Mesenchymal stem cell (in vitro differentiated cells and primary cell): ENCODE results near the gene DENND1C.

Experiments used
- DNase-seq: peaks from one replicate; pipeline ENCODE4 v3.0.0-alpha.2; 2013
- H2AFZ ChIP-seq: one replicate; pipeline ENCODE4 v1.6.1; 2013; ENCODE audit warnings: low read depth, mild to moderate bottlenecking, control low read depth, inconsistent platforms, low read length, moderate library complexity
- H2AK5ac ChIP-seq: 2 replicates; pipeline ENCODE4 v1.6.1; 2013; ENCODE audit warnings: low read length, moderate library complexity, mild to moderate bottlenecking, inconsistent platforms; ENCODE audit not compliant: severe bottlenecking
- H2BK120ac ChIP-seq: one replicate; pipeline ENCODE4 v1.6.1; 2013; ENCODE audit warnings: low read depth, mild to moderate bottlenecking, inconsistent platforms, low read length, moderate library complexity
- H2BK12ac ChIP-seq, 2 experiments: one replicate each; pipeline ENCODE4 v1.6.1; 2013; ENCODE audit warnings: inconsistent platforms in 2 of 2, low read length in 2 of 2, mild to moderate bottlenecking in 2 of 2, moderate library complexity in 2 of 2, control low read depth in 1 of 2
- H2BK15ac ChIP-seq: one replicate; pipeline ENCODE4 v1.6.1; 2013; ENCODE audit warnings: mild to moderate bottlenecking, low read depth, inconsistent platforms; ENCODE audit not compliant: poor library complexity, severe bottlenecking
- H2BK5ac ChIP-seq: 2 replicates; pipeline ENCODE4 v1.6.1; 2013; ENCODE audit warnings: low read depth, mild to moderate bottlenecking, low read length, control low read depth, inconsistent platforms; ENCODE audit not compliant: poor library complexity, severe bottlenecking
- H3K14ac ChIP-seq, 2 experiments: one replicate each; pipeline ENCODE4 v1.6.1; 2013; ENCODE audit warnings: inconsistent platforms in 2 of 2, low read length in 2 of 2, control low read depth in 1 of 2, mild to moderate bottlenecking in 1 of 2, moderate library complexity in 1 of 2
- H3K18ac ChIP-seq, 2 experiments: one replicate each; pipeline ENCODE4 v1.6.1; 2013; ENCODE audit warnings: inconsistent platforms in 2 of 2, low read length in 2 of 2, control low read depth in 1 of 2, low read depth in 1 of 2, mild to moderate bottlenecking in 1 of 2
- H3K23ac ChIP-seq, 2 experiments: one replicate each; pipeline ENCODE4 v1.6.1; 2013; ENCODE audit warnings: inconsistent platforms in 2 of 2, low read length in 2 of 2, mild to moderate bottlenecking in 2 of 2, moderate library complexity in 2 of 2, control low read depth in 1 of 2
- H3K27ac ChIP-seq: 2 replicates; pipeline ENCODE4 v1.5.1; 2013; ENCODE audit warnings: mild to moderate bottlenecking, moderate library complexity, low read length, control low read depth, inconsistent platforms; ENCODE audit not compliant: poor library complexity, severe bottlenecking
- H3K27me3 ChIP-seq, 2 experiments: 2 replicates each; pipeline versions ENCODE4 v1.6.1 to v1.7.0; 2013; ENCODE audit warnings: low read length in 2 of 2, mild to moderate bottlenecking in 2 of 2, moderate library complexity in 2 of 2, control low read depth in 1 of 2, inconsistent platforms in 1 of 2; ENCODE audit not compliant: control insufficient read depth in 1 of 2, insufficient read depth in 1 of 2
- H3K36me3 ChIP-seq, 2 experiments: 2 replicates each; pipeline versions ENCODE4 v1.6.1 to v1.7.0; 2013; ENCODE audit warnings: low read length in 2 of 2, control low read depth in 1 of 2, inconsistent platforms in 1 of 2, low read depth in 1 of 2, mild to moderate bottlenecking in 1 of 2; ENCODE audit not compliant: insufficient read depth in 2 of 2, control insufficient read depth in 1 of 2
- H3K4ac ChIP-seq, 2 experiments: one replicate each; pipeline ENCODE4 v1.6.1; 2013; ENCODE audit warnings: inconsistent platforms in 2 of 2, low read length in 2 of 2, mild to moderate bottlenecking in 2 of 2, moderate library complexity in 2 of 2, control low read depth in 1 of 2, low read depth in 1 of 2
- H3K4me1 ChIP-seq: 2 replicates; pipeline ENCODE4 v1.6.1; 2013; ENCODE audit warnings: low read depth, low read length, control low read depth; ENCODE audit not compliant: control insufficient read depth, insufficient read depth
- H3K4me2 ChIP-seq: 2 replicates; pipeline ENCODE4 v1.6.1; 2013; ENCODE audit warnings: low read length, mild to moderate bottlenecking, inconsistent platforms; ENCODE audit not compliant: poor library complexity, severe bottlenecking
- H3K4me3 ChIP-seq, 2 experiments: 2 replicates each; pipeline versions ENCODE4 v1.5.1 to v1.7.0; 2013; ENCODE audit warnings: low read length in 2 of 2, mild to moderate bottlenecking in 2 of 2, control low read depth in 1 of 2, low read depth in 1 of 2; ENCODE audit not compliant: insufficient read depth in 1 of 2
- H3K79me1 ChIP-seq: replicated peaks from 2 replicates; pipeline ENCODE4 v1.6.1; 2013; ENCODE audit warnings: mild to moderate bottlenecking, control low read depth, low read length, inconsistent platforms; ENCODE audit not compliant: poor library complexity, severe bottlenecking
- H3K9ac ChIP-seq: 2 replicates; pipeline ENCODE4 v1.7.0; 2013; ENCODE audit warnings: mild to moderate bottlenecking, low read length, moderate library complexity
- H3K9me3 ChIP-seq: 2 replicates; pipeline ENCODE4 v1.7.0; 2013; ENCODE audit warnings: mild to moderate bottlenecking, low read length; ENCODE audit not compliant: control insufficient read depth
- H4K8ac ChIP-seq: one replicate; pipeline ENCODE4 v1.6.1; 2013; ENCODE audit warnings: inconsistent platforms, mild to moderate bottlenecking, low read length, moderate library complexity
- H4K91ac ChIP-seq: one replicate; pipeline ENCODE4 v1.6.1; 2013; ENCODE audit warnings: mild to moderate bottlenecking, low read length, inconsistent platforms
- WGBS: methylation state at CpG from one replicate; pipeline ENCODE4 v1.1.7; 2013; ENCODE audit warnings: mixed read lengths; 5-methylcytosine and 5-hydroxymethylcytosine counted together

Gene DENND1C

GRCh38 chr19:6522712-6523111 is 41.1 kb upstream of the DENND1C start:
- H4K91ac ChIP-seq, result no peak overlapping the region
- no peak overlapping the region for H3K23ac ChIP-seq
- H2BK120ac ChIP-seq, result no peak overlapping the region
- no peak overlapping the region for H3K18ac ChIP-seq
- no peak for DNase-seq
- H3K9ac ChIP-seq, result no peak overlapping the region
- 79% methylated on average over 6 of the region's 6 CpGs for WGBS
- H2AK5ac ChIP-seq, result peak overlapping the region; percentile 91
- H2BK15ac ChIP-seq, result no peak overlapping the region
- H3K79me1 ChIP-seq, result no peaks in the 10 kb centered on the region
- no peak overlapping the region for H3K4ac ChIP-seq
- H3K4me3 ChIP-seq, result no peak overlapping the region
- H2BK12ac ChIP-seq, result no peak overlapping the region
- H3K27me3 ChIP-seq, result no peaks in the 10 kb centered on the region
- no peak overlapping the region for H2AFZ ChIP-seq
- no peak overlapping the region for H3K4me2 ChIP-seq
- H3K4me1 ChIP-seq, result peaks cover 9% of the 10 kb centered on the region
- H3K36me3 ChIP-seq, result no peaks in the 10 kb centered on the region
- H2BK5ac ChIP-seq, result no peak overlapping the region
- H3K9me3 ChIP-seq, result no peaks in the 10 kb centered on the region
- H4K8ac ChIP-seq, result no peak overlapping the region
- H3K27ac ChIP-seq, result no peak overlapping the region
- no peak overlapping the region for H3K14ac ChIP-seq

DNA sequence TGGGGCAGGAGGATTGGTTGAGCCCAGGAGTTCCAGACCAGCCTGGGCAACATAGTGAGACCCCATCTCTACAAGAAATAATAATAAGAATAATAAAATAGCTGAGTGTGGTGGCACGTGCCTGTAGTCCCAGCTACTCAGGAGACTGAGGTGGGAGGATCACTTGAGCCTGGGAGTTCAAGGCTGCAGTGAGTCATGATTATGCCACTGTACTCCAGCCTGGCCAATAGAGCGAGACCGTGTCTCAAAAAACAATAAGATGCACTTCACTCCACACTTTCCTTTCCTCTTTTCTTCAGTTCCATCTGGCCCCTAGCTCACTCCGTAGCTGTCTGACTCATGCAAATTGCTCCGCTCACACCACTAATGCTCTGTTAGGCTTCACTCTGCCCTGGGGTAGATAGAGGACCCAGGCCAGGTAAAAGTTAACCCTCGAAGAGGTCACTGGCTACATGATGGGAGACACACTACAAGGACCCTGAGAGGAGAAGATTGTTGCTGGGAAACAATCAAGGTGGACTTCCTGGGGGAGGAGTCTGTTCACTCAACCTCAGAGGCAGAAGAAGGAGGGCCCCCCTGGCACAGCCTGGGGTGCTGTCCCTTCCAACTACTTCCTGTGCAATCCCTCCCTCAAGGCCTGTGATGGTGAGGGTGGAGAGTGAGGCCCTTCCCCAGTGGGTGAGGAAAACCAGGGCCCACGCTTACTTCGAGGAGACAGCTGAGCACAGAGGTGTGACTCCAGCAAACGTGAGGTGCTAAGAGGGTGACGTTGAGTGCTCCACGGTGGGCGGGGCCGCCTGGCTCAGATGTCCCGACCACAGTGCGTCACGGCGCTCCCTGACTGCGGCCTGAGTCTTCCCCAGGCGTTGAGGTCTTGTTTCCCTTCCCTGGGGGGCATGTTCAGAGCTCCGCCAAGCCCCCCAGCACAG is 40.4 kb upstream of the DENND1C start:
- no peak for DNase-seq
- H3K9me3 ChIP-seq, result no peaks in the 10 kb centered on the region
- no peak overlapping the region for H2BK12ac ChIP-seq
- no peak overlapping the region for H2BK120ac ChIP-seq
- H2AFZ ChIP-seq, result no peak overlapping the region
- H3K14ac ChIP-seq, result no peak overlapping the region
- H3K27ac ChIP-seq, result peak overlapping the region; percentile 66
- H3K4me1 ChIP-seq, result peaks cover 13% of the 10 kb centered on the region
- H3K4me3 ChIP-seq, result no peak overlapping the region
- H3K4ac ChIP-seq, result no peak overlapping the region
- no peak overlapping the region for H4K8ac ChIP-seq
- 49% methylated on average over 20 of the region's 20 CpGs for WGBS
- peaks cover 2% of the 10 kb centered on the region for H3K79me1 ChIP-seq
- H3K9ac ChIP-seq, result no peak overlapping the region
- H3K36me3 ChIP-seq, result no peaks in the 10 kb centered on the region
- no peaks in the 10 kb centered on the region for H3K27me3 ChIP-seq
- H3K4me2 ChIP-seq, result peak overlapping the region; percentile 17
- H2BK15ac ChIP-seq, result no peak overlapping the region
- no peak overlapping the region for H4K91ac ChIP-seq
- H3K18ac ChIP-seq, result no peak overlapping the region
- H3K23ac ChIP-seq, result no peak overlapping the region
- H2BK5ac ChIP-seq, result no peak overlapping the region
- peak overlapping the region; percentile 91 for H2AK5ac ChIP-seq

GRCh38 chr19:6519289-6519688 is 37.7 kb upstream of the DENND1C start:
- H3K18ac ChIP-seq, result no peak overlapping the region
- no peak overlapping the region for H2BK120ac ChIP-seq
- peaks cover 22% of the 10 kb centered on the region for H3K4me1 ChIP-seq
- H3K4ac ChIP-seq, result no peak overlapping the region
- H3K23ac ChIP-seq, result no peak overlapping the region
- H3K14ac ChIP-seq, result no peak overlapping the region
- H2AK5ac ChIP-seq, result no peak overlapping the region
- no peak for DNase-seq
- H2BK12ac ChIP-seq, result no peak overlapping the region
- H3K79me1 ChIP-seq, result peaks cover 2% of the 10 kb centered on the region
- no peak overlapping the region for H2BK15ac ChIP-seq
- H3K4me2 ChIP-seq, result no peak overlapping the region
- no peaks in the 10 kb centered on the region for H3K9me3 ChIP-seq
- H3K4me3 ChIP-seq, result no peak overlapping the region
- H2AFZ ChIP-seq, result no peak overlapping the region
- H3K9ac ChIP-seq, result no peak overlapping the region
- H4K91ac ChIP-seq, result no peak overlapping the region
- no peaks in the 10 kb centered on the region for H3K27me3 ChIP-seq
- peak overlapping the region; percentile 57 for H3K27ac ChIP-seq
- no peak overlapping the region for H4K8ac ChIP-seq
- no peak overlapping the region for H2BK5ac ChIP-seq
- 100% methylated on average over 1 of the region's 2 CpGs for WGBS
- no peaks in the 10 kb centered on the region for H3K36me3 ChIP-seq

- Histone ChIP-seq H3K4ac (no peak overlapping the region), H4K8ac (no peak overlapping the region), H3K9me3 (no peaks in the 10 kb centered on the region), H3K27me3 (no peaks in the 10 kb centered on the region), H3K4me1 (peaks cover 25% of the 10 kb centered on the region), H2AFZ (no peak overlapping the region), H2BK15ac (no peak overlapping the region), H3K9ac (no peak overlapping the region), H3K18ac (no peak overlapping the region), H2BK12ac (no peak overlapping the region), H2BK120ac (no peak overlapping the region), H3K4me3 (no peak overlapping the region), H3K14ac (no peak overlapping the region), H3K27ac (no peak overlapping the region), H2BK5ac (no peak overlapping the region), H3K23ac (no peak overlapping the region), H3K36me3 (no peaks in the 10 kb centered on the region), H2AK5ac (no peak overlapping the region), H3K4me2 (no peak overlapping the region), H4K91ac (no peak overlapping the region), H3K79me1 (peaks cover 2% of the 10 kb centered on the region)
- no peak for DNase-seq
- 54% methylated on average over 14 of the region's 14 CpGs for WGBS
Measured at GRCh38 chr19:6518145-6518911, 36.7 kb upstream of the DENND1C start.
